Measurements from ENCODE around the gene MAOA. TPM values are rescaled to one million over a fixed set of nuclear protein-coding genes. Genes with fewer than 3 reads are reported as not detected.
"Not testable (repeated sequence)": the region's sequence is repeated elsewhere in the genome, so short reads cannot be mapped to it uniquely, and the experiment has no call there.

Gene MAOA
- total RNA-seq, 1 experiment from 2014 or later: 0.40 TPM

DNA sequence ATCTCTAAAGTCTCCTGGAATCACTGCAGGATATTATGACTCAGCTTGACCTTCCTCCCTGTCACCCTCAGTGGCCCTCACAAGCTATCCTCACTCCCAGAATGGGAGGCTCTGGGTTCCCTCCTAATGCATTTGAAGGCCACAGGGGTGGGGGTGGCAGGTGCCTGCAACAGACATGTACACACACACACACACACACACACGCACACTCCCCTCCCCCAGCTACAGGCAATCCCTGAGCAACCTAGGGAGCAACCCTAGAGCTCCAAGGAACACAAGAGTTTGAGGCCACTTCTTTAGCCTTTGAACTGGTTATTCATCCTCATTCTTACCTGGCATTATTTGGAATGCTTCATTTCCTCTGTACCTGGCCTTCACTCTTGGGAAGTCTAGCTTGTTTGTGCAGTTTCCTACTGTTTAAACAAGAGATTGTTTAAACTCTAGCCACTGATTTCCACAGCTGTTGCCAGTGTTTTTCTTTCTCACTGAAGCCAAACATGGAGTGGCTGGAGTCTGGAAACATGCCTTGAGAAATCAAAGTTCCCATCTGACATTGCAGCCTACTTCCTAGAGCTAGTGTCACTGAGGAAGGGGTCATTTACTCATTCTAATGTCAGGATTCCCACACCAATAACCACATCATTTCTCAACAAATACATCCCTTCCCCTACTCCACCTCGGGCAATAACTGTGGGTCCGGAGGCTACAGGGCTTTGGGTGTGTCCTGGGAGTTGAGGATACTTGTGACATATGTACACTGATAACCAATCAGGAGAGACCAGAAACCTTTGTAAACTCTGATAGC, 37.7 kb downstream of the MAOA start:
- Histone ChIP-seq H3K9me3 (no peaks in the 10 kb centered on the region), H3K36me3 (no peaks in the 10 kb centered on the region), H3K27me3 (no peaks in the 10 kb centered on the region), H3K4me3 (no peak overlapping the region)
- no peak for DNase-seq

DNA sequence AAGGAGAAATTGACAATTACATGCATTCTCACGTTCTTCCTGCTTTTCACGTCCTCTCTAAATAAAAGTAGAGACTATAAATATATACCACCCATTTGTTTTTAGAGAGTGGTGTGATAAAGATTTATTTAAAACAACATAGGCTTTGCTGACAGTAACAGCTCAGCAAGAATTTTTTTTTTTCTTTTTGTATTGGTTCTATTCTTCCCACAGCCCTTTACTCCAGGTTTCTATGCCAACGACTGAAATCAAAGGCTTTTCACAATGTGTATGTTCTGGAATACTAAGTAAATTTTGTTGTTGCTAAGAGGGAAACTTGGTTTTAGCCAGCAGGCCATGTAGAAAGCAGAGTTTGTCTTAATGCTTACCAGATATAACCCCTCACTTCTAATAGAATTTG, 43.4 kb downstream of the MAOA start:
- H3K36me3 ChIP-seq: no peaks in the 10 kb centered on the region
- H3K27me3 ChIP-seq: no peaks in the 10 kb centered on the region
- H3K4me3 ChIP-seq: no peak overlapping the region
- no peak for DNase-seq
- no peaks in the 10 kb centered on the region for H3K9me3 ChIP-seq

DNA sequence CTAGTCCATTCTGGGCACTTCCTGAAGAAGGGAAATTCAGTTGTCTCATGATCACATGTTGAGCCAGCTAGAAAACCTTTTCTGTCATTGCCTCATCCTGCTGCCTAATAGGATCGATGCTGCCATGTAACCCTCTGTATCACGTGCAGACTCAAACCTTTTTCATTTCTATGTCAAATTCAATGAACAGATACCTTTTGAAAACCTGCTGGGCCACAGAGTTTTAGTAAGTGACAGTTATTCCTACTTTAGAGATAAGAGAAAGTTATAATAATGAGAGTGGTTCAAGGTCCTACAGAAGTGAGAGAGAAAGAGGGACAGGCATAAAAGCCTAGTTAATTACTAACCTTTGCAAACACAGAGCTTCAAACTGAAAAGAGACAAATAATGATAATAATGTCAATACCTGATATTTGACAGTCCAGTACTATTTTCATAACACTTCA, 46.0 kb downstream of the MAOA start:
- no peak overlapping the region for H3K4me3 ChIP-seq
- DNase-seq: no peak
- H3K27me3 ChIP-seq: no peaks in the 10 kb centered on the region
- no peaks in the 10 kb centered on the region for H3K36me3 ChIP-seq
- H3K9me3 ChIP-seq: no peaks in the 10 kb centered on the region

DNA sequence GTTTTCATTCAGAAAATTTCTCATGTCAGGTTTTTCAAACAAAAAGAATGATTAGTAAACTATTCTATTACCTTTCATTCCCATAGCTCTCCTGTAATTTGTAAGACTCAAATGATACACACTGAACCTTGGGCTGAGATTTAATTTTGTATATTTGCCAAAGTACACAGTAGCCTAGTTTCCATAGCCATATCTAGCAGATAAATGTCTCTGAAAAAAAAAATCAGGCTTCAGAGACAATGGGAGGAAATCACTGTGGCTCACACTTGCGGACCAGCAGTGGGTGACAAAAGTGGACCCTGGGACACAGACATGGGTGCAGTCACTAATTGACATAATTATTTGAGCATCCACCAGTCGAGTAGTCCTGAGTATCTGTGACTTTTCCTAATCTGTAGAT, 46.6 kb downstream of the MAOA start:
- Histone ChIP-seq H3K9me3 (no peaks in the 10 kb centered on the region), H3K36me3 (no peaks in the 10 kb centered on the region), H3K27me3 (no peaks in the 10 kb centered on the region), H3K4me3 (no peak overlapping the region)
- DNase-seq: no peak

DNA sequence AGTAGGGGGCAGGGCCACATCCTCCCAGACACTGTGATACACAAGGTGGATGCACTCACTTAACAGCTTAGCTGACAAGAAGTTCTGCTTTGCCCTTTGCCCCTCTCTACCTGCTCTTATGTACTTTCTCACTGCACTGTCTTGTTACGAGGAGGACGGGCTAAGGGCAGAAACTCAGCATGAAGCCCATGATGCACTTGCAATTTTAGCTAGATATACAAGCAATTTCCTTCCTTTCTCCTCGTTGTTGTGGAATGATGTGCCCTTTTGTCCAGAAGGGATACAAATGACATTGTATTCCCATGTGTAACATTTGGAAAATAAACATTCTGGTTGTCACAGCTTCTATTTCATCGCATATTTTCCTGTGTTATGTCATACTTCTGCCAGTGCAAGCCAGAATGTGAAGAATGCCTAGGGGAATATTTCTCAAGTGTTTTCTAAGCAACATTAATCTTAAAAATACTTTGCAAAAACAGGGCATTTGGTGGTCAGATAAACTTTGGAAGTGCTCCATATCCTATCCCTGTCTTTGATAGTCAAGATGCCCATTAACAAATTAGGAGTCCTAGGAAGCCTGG, 47.2 kb downstream of the MAOA start:
- no peak overlapping the region for H3K4me3 ChIP-seq
- DNase-seq: peak; percentile 19
- H3K36me3 ChIP-seq: no peaks in the 10 kb centered on the region
- H3K9me3 ChIP-seq: no peaks in the 10 kb centered on the region
- H3K27me3 ChIP-seq: no peaks in the 10 kb centered on the region

DNA sequence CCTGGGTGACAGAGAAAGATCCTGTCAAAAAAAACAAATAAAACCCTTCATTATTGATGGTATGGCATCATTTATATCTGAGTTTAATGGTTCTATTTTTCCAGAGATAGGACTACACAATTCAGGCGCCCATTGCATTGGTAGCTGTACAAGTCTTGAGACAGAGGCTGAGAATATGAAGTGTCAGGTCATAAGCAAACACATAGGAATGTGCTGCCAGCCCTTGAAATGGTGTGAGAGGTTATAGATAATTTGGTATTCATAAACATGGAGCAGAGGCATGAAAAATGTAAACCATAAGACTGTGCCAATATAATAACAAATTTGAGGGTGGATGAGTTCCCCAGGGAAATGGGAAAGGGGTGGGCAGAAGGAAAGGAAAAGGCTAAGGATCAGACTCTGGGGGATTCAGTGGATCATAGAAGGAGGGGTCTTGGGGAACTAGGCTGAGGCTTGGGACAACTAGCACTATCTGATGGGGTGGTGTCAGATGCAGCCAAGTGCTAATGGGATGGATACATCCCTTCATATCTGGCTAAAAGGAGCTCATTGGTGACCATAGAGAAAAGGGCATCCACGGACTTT, 50.8 kb downstream of the MAOA start:
- Histone ChIP-seq H3K27me3 (no peaks in the 10 kb centered on the region), H3K4me3 (no peak overlapping the region)
- DNase-seq: peak; percentile 33

DNA sequence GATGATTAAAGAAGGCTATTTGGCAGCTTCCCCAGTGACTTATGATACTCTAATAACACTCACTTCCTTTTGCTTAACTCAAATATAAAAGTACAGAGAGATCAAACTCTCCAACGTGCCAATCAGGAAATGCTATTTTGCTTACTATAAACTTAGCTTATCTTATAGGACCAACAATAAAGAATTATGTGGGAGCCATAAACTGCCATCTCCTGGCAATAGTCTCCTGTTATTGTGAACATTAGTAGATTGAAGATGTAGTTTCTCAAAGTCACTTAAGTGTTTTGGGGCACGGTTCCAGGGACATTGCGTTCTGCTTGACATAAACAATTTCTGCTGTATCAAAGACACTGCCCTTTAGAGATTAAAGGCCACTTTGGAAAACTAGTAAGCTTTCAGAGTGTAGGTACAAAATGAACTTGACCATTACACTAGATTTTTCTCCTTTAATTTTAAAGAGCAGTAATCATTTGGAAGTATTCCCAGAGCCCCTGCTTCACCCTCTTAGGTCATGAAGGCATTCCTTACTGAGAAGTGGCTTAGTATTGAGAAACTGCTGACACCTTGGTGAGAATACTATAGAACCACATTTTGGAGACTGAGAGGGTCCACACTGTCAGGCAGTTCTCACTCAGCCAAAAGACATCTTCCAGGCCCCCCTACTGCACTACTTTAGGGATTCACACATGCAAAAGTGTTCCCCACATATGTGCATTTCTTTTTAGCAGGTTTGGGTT, 51.9 kb downstream of the MAOA start:
- DNase-seq: no peak
- Histone ChIP-seq H3K9me3 (no peaks in the 10 kb centered on the region), H3K36me3 (no peaks in the 10 kb centered on the region), H3K27me3 (no peaks in the 10 kb centered on the region), H3K4me3 (no peak overlapping the region)

More for the DNA sequence above, 50.8 kb downstream of the MAOA start:
- Histone ChIP-seq H3K36me3 (no peaks in the 10 kb centered on the region), H3K9me3 (no peaks in the 10 kb centered on the region)

DNA sequence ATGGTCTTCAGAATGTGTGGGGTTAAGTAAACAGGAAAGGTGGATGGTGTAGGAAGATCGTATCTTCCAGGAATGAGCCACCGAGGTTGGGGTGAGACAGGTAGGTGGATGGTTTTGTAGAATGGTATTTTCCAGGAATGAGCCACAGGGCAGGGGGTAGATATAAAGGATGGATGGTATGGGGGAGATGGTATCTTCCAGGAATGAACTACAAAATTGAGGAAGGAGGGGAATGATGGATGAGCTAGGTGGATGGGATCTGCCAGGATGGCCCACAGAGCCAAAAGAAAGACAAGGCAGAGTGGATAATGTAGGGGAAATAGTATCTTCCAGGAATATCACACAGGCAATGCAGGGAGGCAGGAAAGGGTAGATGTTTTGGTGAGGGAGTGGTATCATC, 60.0 kb downstream of the MAOA start:
- no peak for DNase-seq

DNA sequence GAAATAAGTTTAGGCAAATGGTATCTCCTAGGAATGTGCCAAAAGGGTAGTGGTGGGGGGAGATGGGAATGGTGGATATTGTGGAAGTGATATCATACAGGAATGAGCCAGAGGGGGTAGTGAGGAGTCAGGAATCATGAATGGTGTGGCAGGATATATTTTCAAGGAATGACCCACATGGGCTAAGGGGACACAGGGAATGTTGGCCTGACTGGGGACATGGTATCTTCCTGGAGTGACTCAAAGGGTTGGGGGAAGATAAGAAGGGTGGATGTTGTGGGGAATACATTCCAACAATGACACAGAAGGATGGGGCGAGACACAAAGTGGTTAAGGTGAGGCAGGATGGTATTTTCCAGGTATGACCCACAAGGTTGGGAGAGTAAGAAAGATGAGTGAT, 60.6 kb downstream of the MAOA start:
- no peak for DNase-seq
- Histone ChIP-seq H3K4me3 (no peak overlapping the region), H3K27me3 (no peaks in the 10 kb centered on the region), H3K9me3 (no peaks in the 10 kb centered on the region), H3K36me3 (no peaks in the 10 kb centered on the region)

More for the DNA sequence above, 60.0 kb downstream of the MAOA start:
- Histone ChIP-seq H3K36me3 (no peaks in the 10 kb centered on the region), H3K4me3 (no peak overlapping the region), H3K9me3 (no peaks in the 10 kb centered on the region), H3K27me3 (no peaks in the 10 kb centered on the region)

DNA sequence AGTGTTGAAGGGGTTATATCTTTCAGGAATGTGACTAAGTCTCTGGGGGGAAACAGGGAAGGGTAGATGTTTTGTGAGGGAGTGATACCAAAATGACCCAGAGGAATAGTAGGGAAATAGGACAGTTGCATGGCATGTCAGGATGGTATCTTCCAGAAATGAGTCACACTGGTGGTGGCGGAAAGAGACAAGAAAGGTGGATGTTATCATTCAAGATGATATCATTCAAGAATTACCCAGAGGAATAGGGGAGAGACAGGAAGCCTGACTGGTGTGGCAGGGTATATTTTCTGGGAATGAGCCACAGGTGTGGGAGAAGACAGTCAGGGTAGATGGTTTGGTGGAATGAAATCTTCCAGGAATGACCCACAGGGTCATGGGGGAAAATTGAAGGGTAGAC, 61.1 kb downstream of the MAOA start:
- Histone ChIP-seq H3K9me3 (no peaks in the 10 kb centered on the region), H3K36me3 (no peaks in the 10 kb centered on the region), H3K4me3 (no peak overlapping the region), H3K27me3 (no peaks in the 10 kb centered on the region)
- no peak for DNase-seq

DNA sequence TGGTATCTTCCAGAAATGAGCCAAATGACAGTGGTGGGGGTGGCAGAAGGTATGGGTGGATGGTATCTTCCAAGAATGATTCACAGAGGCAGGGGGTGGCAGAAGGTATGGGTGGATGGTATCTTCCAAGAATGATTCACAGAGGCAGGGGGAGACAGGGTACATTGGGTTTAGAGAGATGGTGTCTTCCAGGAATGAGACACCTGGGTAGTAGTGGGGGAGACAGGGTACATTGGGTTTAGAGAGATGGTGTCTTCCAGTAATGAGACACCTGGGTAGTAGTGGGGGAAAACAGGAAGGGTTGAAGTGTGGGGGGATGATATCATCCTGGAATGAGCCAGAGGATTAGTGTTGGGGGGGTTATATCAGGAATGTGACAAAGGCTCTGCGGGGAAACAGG, 62.0 kb downstream of the MAOA start:
- Histone ChIP-seq H3K4me3 (no peak overlapping the region), H3K9me3 (no peaks in the 10 kb centered on the region), H3K27me3 (no peaks in the 10 kb centered on the region), H3K36me3 (no peaks in the 10 kb centered on the region)
- DNase-seq: no peak

DNA sequence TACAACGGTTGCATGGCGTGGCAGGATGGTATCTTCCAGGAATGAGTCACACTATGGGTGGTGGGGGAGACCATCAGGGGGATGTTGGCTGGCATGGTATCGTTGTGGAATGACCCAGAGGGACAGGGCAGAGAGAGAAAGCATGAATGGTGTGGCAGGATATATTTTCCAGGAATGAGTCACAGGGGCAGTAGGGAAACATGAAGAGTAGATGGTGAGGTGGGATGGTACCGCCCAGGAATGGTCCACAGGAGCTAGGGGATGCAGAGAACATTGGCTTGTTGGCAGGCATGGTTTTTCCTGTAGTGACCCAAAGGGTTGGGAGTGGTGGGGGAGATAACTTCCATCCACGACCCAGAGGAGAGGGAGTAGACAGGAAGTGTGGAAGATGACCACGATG, 62.4 kb downstream of the MAOA start:
- H3K9me3 ChIP-seq: no peaks in the 10 kb centered on the region
- no peak for DNase-seq

DNA sequence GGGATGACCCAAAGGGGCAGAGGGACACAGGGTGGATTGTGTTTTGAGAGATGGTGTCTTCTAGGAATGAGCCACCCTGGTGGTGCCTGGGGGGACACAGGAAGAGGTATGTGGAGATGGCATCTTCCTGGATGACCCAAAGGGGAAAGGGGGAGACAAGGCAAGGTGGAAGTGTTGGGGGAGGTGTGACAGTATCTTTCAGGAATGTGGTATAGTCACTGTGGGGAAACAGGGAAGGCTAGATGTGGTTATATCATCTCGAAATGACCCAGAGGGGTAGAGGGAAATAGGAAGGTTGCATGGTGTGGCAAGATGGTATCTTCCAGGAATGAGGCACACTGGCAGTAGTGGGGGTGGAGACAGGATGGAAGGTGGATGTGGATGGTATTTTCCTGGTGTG, 62.9 kb downstream of the MAOA start:
- no peaks in the 10 kb centered on the region for H3K36me3 ChIP-seq
- H3K4me3 ChIP-seq: no peak overlapping the region
- no peaks in the 10 kb centered on the region for H3K27me3 ChIP-seq
- H3K9me3 ChIP-seq: no peaks in the 10 kb centered on the region
- DNase-seq: no peak

More for the DNA sequence above, 62.4 kb downstream of the MAOA start:
- H3K27me3 ChIP-seq: no peaks in the 10 kb centered on the region
- H3K36me3 ChIP-seq: no peaks in the 10 kb centered on the region
- no peak overlapping the region for H3K4me3 ChIP-seq

DNA sequence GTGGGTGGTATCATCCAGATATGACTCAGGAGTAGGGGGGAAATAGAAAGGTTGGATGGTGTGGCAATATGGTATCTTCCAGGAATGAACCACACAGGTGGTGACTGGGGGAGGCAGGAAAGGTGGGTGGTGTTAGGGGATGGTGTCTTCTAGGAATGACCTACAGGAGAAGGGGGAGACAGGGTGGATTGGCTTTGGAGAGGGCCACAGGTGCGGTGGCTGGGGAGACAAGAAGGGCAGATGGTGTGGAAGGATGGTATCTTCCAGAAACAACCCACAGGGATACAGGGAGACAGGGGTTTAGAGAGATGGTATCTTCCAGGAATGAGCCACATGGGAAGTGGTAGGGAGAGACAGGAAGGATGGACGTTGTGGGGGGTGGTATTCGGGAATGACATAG, 64.0 kb downstream of the MAOA start:
- no peaks in the 10 kb centered on the region for H3K9me3 ChIP-seq
- DNase-seq: no peak
- no peak overlapping the region for H3K4me3 ChIP-seq
- no peaks in the 10 kb centered on the region for H3K27me3 ChIP-seq
- no peaks in the 10 kb centered on the region for H3K36me3 ChIP-seq

DNA sequence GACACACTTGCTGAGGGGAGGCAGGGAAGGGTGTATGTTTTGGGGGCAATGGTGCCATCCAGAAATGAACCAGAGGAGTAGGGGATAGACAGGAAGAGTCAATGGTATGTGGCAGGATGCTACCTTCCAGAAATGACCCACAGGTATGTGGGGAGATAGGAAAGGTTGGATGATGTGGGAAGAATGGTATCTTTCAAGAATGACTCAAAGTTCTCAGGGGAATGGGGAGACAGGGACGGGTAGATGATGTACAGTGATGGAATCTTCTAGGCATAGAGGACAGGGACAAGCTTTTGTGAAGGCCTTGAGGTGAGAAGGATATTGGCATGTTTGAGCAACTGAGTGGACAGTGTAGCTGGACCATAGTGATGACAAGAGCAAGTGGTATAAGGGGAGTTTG, 64.9 kb downstream of the MAOA start:
- no peaks in the 10 kb centered on the region for H3K36me3 ChIP-seq
- no peak overlapping the region for H3K4me3 ChIP-seq
- H3K27me3 ChIP-seq: no peaks in the 10 kb centered on the region
- no peak for DNase-seq
- H3K9me3 ChIP-seq: no peaks in the 10 kb centered on the region

DNA sequence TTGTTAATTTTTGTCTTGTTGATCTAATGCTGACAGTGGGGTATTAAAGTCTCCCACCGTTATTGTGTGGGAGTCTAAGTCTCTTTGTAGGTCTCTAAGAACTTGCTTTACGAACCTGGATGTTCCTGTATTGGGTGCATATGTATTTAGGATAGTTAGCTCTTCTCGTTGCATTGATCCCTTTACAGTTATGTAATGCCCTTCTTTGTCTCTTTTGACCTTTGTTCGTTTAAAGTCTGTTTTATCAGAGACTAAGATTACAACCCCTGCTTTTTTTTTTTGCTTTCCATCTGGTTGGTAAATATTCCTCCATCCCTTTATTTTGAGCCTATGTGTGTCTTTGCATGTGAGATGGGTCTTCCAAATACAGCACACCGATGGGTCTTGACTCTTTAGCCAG, 69.1 kb downstream of the MAOA start:
- DNase-seq, H3K36me3 ChIP-seq, H3K4me3 ChIP-seq, H3K27me3 ChIP-seq, H3K9me3 ChIP-seq: not testable (repeated sequence)

DNA sequence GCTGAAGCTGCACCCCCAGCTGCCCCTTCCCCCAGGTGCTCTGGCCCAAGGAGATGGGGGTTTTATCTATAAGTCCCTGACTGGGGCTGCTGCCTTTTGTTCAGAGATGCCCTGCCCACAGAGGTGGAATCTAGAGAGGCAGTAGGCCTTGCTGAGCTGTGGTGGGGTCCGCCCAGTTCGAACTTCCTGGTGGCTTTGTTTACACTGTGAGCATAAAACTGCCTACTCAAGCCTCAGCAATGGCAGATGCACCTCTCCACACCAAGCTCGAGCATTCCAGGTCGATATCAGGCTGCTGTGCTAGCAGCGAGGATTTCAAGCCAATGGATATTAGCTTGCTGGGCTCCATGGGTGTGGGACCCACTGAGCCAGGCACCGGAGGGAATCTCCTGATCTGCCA, 71.2 kb downstream of the MAOA start:
- DNase-seq, H3K36me3 ChIP-seq, H3K4me3 ChIP-seq, H3K9me3 ChIP-seq, H3K27me3 ChIP-seq: not testable (repeated sequence)

All from MG63 (cell line).